ENCODE results near the gene BARHL1. TPM values are rescaled to one million over a fixed set of nuclear protein-coding genes. Genes with fewer than 3 reads are reported as not detected.

BARHL1 gene
- total RNA-seq, 1 donor from 2014 or later = not detected

Other genes with a start within 250 kb of the BARHL1 start
- 63.9 and 64.4 TPM in 2 replicates for gene SETX, start 227.6 kb upstream of the BARHL1 start, total RNA-seq
- 29.4 and 32.2 TPM in 2 replicates for gene TTF1, start 175.8 kb upstream of the BARHL1 start, total RNA-seq
- not detected in 2 replicates for gene CFAP77, start 172.4 kb upstream of the BARHL1 start, total RNA-seq
- gene DDX31, start 87.4 kb downstream of the BARHL1 start, total RNA-seq = 17.0 and 18.6 TPM in 2 replicates
- 15.4 and 15.6 TPM in 2 replicates for gene GTF3C4, start 87.9 kb downstream of the BARHL1 start, total RNA-seq